GM12872 (cell line): ENCODE results near the gene SDF2L1.

Experiments
- TF ChIP-seq, protein P1 (sequence below): IDR thresholded peaks from 3 replicates; pipeline ENCODE4 v1.5.1; 2011; ENCODE audit warnings: low read depth, mild to moderate bottlenecking, low read length, moderate library complexity; ENCODE audit not compliant: insufficient read depth

The SDF2L1 gene

GRCh38 chr22:21660904-21661303 lies 18.8 kb downstream of the SDF2L1 start:
- TF ChIP-seq, protein P1, sequence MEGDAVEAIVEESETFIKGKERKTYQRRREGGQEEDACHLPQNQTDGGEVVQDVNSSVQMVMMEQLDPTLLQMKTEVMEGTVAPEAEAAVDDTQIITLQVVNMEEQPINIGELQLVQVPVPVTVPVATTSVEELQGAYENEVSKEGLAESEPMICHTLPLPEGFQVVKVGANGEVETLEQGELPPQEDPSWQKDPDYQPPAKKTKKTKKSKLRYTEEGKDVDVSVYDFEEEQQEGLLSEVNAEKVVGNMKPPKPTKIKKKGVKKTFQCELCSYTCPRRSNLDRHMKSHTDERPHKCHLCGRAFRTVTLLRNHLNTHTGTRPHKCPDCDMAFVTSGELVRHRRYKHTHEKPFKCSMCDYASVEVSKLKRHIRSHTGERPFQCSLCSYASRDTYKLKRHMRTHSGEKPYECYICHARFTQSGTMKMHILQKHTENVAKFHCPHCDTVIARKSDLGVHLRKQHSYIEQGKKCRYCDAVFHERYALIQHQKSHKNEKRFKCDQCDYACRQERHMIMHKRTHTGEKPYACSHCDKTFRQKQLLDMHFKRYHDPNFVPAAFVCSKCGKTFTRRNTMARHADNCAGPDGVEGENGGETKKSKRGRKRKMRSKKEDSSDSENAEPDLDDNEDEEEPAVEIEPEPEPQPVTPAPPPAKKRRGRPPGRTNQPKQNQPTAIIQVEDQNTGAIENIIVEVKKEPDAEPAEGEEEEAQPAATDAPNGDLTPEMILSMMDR: no peak

DNA sequence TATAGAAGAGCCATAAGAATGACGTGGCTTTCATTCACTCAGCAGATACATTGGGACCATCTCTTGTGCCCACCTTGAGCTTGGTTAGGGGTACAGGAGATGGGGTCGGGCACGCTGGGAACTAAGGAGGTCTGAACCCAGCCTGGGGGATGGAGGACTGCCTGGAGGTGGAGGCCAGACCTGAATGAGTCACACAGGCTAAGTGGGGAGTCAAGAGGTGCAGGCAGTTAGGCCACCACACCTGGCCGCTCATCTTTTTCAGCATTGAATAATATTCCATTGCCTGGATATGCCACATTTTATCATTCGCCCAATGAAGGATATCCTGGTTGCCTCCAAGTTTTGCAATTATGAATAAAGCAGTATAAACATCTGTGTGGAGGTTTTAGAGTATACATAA lies 19.9 kb downstream of the SDF2L1 start:
- TF ChIP-seq, protein P1: no peak

- TF ChIP-seq, protein P1: no peak
Measured at GRCh38 chr22:21663738-21664137, 21.6 kb downstream of the SDF2L1 start.

GRCh38 chr22:21665047-21665851 lies 23.1 kb downstream of the SDF2L1 start:
- TF ChIP-seq, protein P1: no peak

GRCh38 chr22:21666786-21667185 lies 24.7 kb downstream of the SDF2L1 start:
- TF ChIP-seq, protein P1: no peak

GRCh38 chr22:21669026-21669425 lies 26.9 kb downstream of the SDF2L1 start:
- TF ChIP-seq, protein P1: no peak

- TF ChIP-seq, protein P1: no peak
Measured at GRCh38 chr22:21672107-21672629, 30.1 kb downstream of the SDF2L1 start.
